GM12892 (cell line): ENCODE measurements around the gene ADD1.
"Not testable (repeated sequence)": the region's sequence is repeated elsewhere in the genome, so short reads cannot be mapped to it uniquely, and the experiment has no call there.

Source experiments
- DNase-seq: peaks from one replicate; pipeline ENCODE4 v3.0.0; 2011; ENCODE audit not compliant: insufficient read length
- FAIRE-seq: peaks from 2 replicates; lab custom pipeline; 2011; peaks lifted over from hg19 to GRCh38; lab: Jason Lieb, UNC
- POLR2A ChIP-seq: IDR thresholded peaks from 2 replicates; pipeline ENCODE4 v1.6.1; 2011; ENCODE audit warnings: low read depth, low read length, control low read depth
- POLR2AphosphoS5 ChIP-seq: IDR thresholded peaks from 2 replicates; pipeline ENCODE4 v1.6.1; 2011; ENCODE audit warnings: low read depth, low read length, control low read depth
- TAF1 ChIP-seq: IDR thresholded peaks from 2 replicates; pipeline ENCODE4 v1.6.1; 2011; ENCODE audit warnings: low read depth, mild to moderate bottlenecking, control low read depth, low read length, borderline replicate concordance

The ADD1 gene

GRCh38 chr4:2944586-2945526 is 101.2 kb downstream of the ADD1 start:
- no peak for TF ChIP-seq TAF1
- no peak for DNase-seq
- FAIRE-seq: no peak

- not testable (repeated sequence) for DNase-seq, FAIRE-seq
These were observed 102.3 kb downstream of the ADD1 start for GRCh38 chr4:2945619-2946604.

GRCh38 chr4:2946812-2947600 is 103.4 kb downstream of the ADD1 start:
- FAIRE-seq: no peak

GRCh38 chr4:2947926-2948325 is 104.3 kb downstream of the ADD1 start:
- no peak for FAIRE-seq
- TF ChIP-seq POLR2AphosphoS5 (peak; percentile 48; the same call in 1 of the 2 replicates), POLR2A (peak; percentile 37; the same call in 1 of the 2 replicates), TAF1 (no peak)
- DNase-seq: no peak

More at GRCh38 chr4:2946812-2947600, 103.4 kb downstream of the ADD1 start:
- TF ChIP-seq TAF1 (no peak), POLR2A (peak; percentile 22; the same call in 1 of the 2 replicates), POLR2AphosphoS5 (no peak)
- DNase-seq: no peak

- FAIRE-seq: no peak
- TF ChIP-seq POLR2AphosphoS5: no peak
- DNase-seq: no peak
These were observed 105.5 kb downstream of the ADD1 start for GRCh38 chr4:2948895-2949781.

- DNase-seq: no peak
- TF ChIP-seq POLR2A (no peak), POLR2AphosphoS5 (no peak), TAF1 (no peak)
- no peak for FAIRE-seq
These were observed 106.1 kb downstream of the ADD1 start for GRCh38 chr4:2949782-2950125.

GRCh38 chr4:2950221-2950989 is 106.8 kb downstream of the ADD1 start:
- FAIRE-seq (no peak), DNase-seq (no peak)
- no peak for TF ChIP-seq POLR2AphosphoS5
- no peak for TF ChIP-seq POLR2A
- TF ChIP-seq TAF1: no peak

- FAIRE-seq (no peak), DNase-seq (no peak)
- TF ChIP-seq POLR2A: no peak
- TF ChIP-seq TAF1: no peak
These were observed 109.9 kb downstream of the ADD1 start for GRCh38 chr4:2953496-2953895.

- peak; percentile 80 for FAIRE-seq
- no peak for TF ChIP-seq POLR2A
- no peak for TF ChIP-seq TAF1
- TF ChIP-seq POLR2AphosphoS5: no peak
These were observed 110.9 kb downstream of the ADD1 start for GRCh38 chr4:2954358-2955185.

GRCh38 chr4:2955186-2956044 is 111.8 kb downstream of the ADD1 start:
- FAIRE-seq: peak; percentile 48
- not testable (repeated sequence) for DNase-seq

More at GRCh38 chr4:2954358-2955185, 110.9 kb downstream of the ADD1 start:
- no peak for DNase-seq
